MCF 10A (cell line): ENCODE data around the gene BANP. TPM values are rescaled to one million over a fixed set of nuclear protein-coding genes. Genes with fewer than 3 reads are reported as not detected.

ENCODE experiments used
- BruUV-seq: library from RNA; stranded (reverse); fragments of 400-500 nt; replicated peaks from 2 replicates; lab custom pipeline; 2021; lab: Mats Ljungman, UMichigan
- CTCF ChIA-PET: fragments of 300-600 bp; sonication (Branson Sonifier 250); formaldehyde crosslinking; extraction: SDS; loops from one replicate; lab custom pipeline; 2021; ENCODE audit warnings: antibody characterized with exemption, inconsistent platforms; lab: Yijun Ruan, JAX
- POLR2A ChIA-PET: fragments of 300-600, 350-650 bp; sonication (Branson Sonifier 250); formaldehyde crosslinking; extraction: SDS; loops from one replicate; lab custom pipeline; 2020; ENCODE audit warnings: antibody characterized with exemption, inconsistent platforms; lab: Yijun Ruan, JAX
- DNase-seq: peaks from one replicate; pipeline ENCODE4 v3.0.0-alpha.2; 2018; ENCODE audit not compliant: unreplicated experiment
- H3K27ac Mint-ChIP-seq: one replicate; pipeline ENCODE4 v1.8.0; 2022; ENCODE audit warnings: mild to moderate bottlenecking, low read depth, mixed read lengths; ENCODE audit not compliant: unreplicated experiment
- H3K27me3 Mint-ChIP-seq: one replicate; pipeline ENCODE4 v1.8.0; 2022; ENCODE audit warnings: mixed read lengths; ENCODE audit not compliant: insufficient read depth, unreplicated experiment
- H3K36me3 Mint-ChIP-seq: one replicate; pipeline ENCODE4 v1.8.0; 2022; ENCODE audit warnings: mild to moderate bottlenecking, moderate library complexity, mixed read lengths; ENCODE audit not compliant: insufficient read depth, unreplicated experiment
- H3K4me1 Mint-ChIP-seq: one replicate; pipeline ENCODE4 v1.8.0; 2022; ENCODE audit warnings: mixed read lengths; ENCODE audit not compliant: insufficient read depth, unreplicated experiment
- H3K4me3 Mint-ChIP-seq: one replicate; pipeline ENCODE4 v1.8.0; 2022; ENCODE audit warnings: mild to moderate bottlenecking, moderate library complexity, mixed read lengths; ENCODE audit not compliant: unreplicated experiment
- H3K9me3 Mint-ChIP-seq: one replicate; pipeline ENCODE4 v1.8.0; 2022; ENCODE audit warnings: mixed read lengths; ENCODE audit not compliant: unreplicated experiment
- CTCF ChIP-seq: fragments of 200-600 bp; IDR thresholded peaks from one replicate; pipeline ENCODE4 v1.8.0; 2022; ENCODE audit warnings: antibody characterized with exemption, mild to moderate bottlenecking; ENCODE audit not compliant: unreplicated experiment
- intact Hi-C: fragments of 100-400 bp; cut with micrococcal nuclease; formaldehyde crosslinking; loops from 2 replicates; pipeline ENCODE4 v1.14.1; 2022
- total RNA-seq: library from RNA; stranded (reverse); gene quantifications from 2 replicates; pipeline ENCODE4 v1.2.3, GENCODE V29; 2022

BANP gene
- total RNA-seq, 1 experiment from 2014 or later, result 38.2 TPM

GRCh38 chr16:87952751-87953150, 1.5 kb downstream of the BANP start:
- Mint-ChIP-seq H3K27ac (peak overlapping the region; percentile 97), H3K9me3 (no peaks in the 10 kb centered on the region), H3K36me3 (peaks cover 38% of the 10 kb centered on the region), H3K4me3 (peak overlapping the region; percentile 92), H3K27me3 (no peaks in the 10 kb centered on the region), H3K4me1 (peaks cover 21% of the 10 kb centered on the region)
- no peak for TF ChIP-seq CTCF
- no peak for DNase-seq
- intact Hi-C loops, result no loop called here
- no TSS peak for BruUV-seq
- ChIA-PET POLR2A (interaction anchor here (1.1 to 2.9 kb wide), 3 partner anchors 13 to 618 kb away, joined by 3 to 14 read pairs (median 5); partner anchors contain the start of gene ZC3H18), CTCF (interaction anchor here (0.6 kb wide), 1 partner anchor 175 kb away, joined by 3 read pairs; no protein-coding TSS in a partner anchor)

GRCh38 chr16:87953308-87954215, 2.3 kb downstream of the BANP start:
- peaks cover 21% of the 10 kb centered on the region for H3K4me1 Mint-ChIP-seq
- POLR2A ChIA-PET, result interaction anchor here (1.4 to 2.9 kb wide), 2 partner anchors 12 to 617 kb away, joined by 5 to 14 read pairs; partner anchors contain the start of gene ZC3H18
- H3K27ac Mint-ChIP-seq, result peak overlapping the region; percentile 9
- no peaks in the 10 kb centered on the region for H3K27me3 Mint-ChIP-seq
- intact Hi-C loops, result no loop called here
- H3K36me3 Mint-ChIP-seq, result peaks cover 42% of the 10 kb centered on the region
- H3K9me3 Mint-ChIP-seq, result no peaks in the 10 kb centered on the region
- TF ChIP-seq CTCF, result no peak
- peak overlapping the region; percentile 28 for H3K4me3 Mint-ChIP-seq
- CTCF ChIA-PET, result interaction anchor here (0.6 to 0.7 kb wide), 2 partner anchors 77 to 176 kb away, joined by 3 to 4 read pairs; no protein-coding TSS in a partner anchor
- DNase-seq, result no peak
- BruUV-seq, result no TSS peak

GRCh38 chr16:87954361-87954760, 3.1 kb downstream of the BANP start:
- intact Hi-C loops, result no loop called here
- DNase-seq, result no peak
- Mint-ChIP-seq H3K4me3 (no peak overlapping the region), H3K27ac (peak overlapping the region; percentile 9), H3K27me3 (no peaks in the 10 kb centered on the region), H3K36me3 (peaks cover 49% of the 10 kb centered on the region), H3K4me1 (peaks cover 21% of the 10 kb centered on the region), H3K9me3 (no peaks in the 10 kb centered on the region)
- CTCF ChIA-PET, result interaction anchor here (0.7 kb wide), 1 partner anchor 78 kb away, joined by 4 read pairs; no protein-coding TSS in a partner anchor
- BruUV-seq, result no TSS peak
- TF ChIP-seq CTCF, result no peak
- POLR2A ChIA-PET, result no interaction called here

GRCh38 chr16:87954826-87955225, 3.6 kb downstream of the BANP start:
- H3K36me3 Mint-ChIP-seq, result peaks cover 52% of the 10 kb centered on the region
- peaks cover 21% of the 10 kb centered on the region for H3K4me1 Mint-ChIP-seq
- H3K27ac Mint-ChIP-seq, result peak overlapping the region; percentile 9
- no peaks in the 10 kb centered on the region for H3K9me3 Mint-ChIP-seq
- BruUV-seq, result no TSS peak
- no peak for DNase-seq
- no peak for TF ChIP-seq CTCF
- no peaks in the 10 kb centered on the region for H3K27me3 Mint-ChIP-seq
- CTCF ChIA-PET, result no interaction called here
- POLR2A ChIA-PET, result no interaction called here
- intact Hi-C loops, result no loop called here
- no peak overlapping the region for H3K4me3 Mint-ChIP-seq
